OCI-LY7 (cell line): Measurements from ENCODE around the gene ADGRF1.

Experiments
- CTCF ChIP-seq: fragments of 200-600 bp; sonication (generic); conservative IDR thresholded peaks from 2 replicates; pipeline ENCODE4 v1.5.1; 2014; ENCODE audit warnings: mild to moderate bottlenecking, antibody characterized with exemption, low read length, moderate library complexity, mixed read lengths
- EZH2phosphoT487 ChIP-seq: fragments of 200-600 bp; sonication (generic); IDR thresholded peaks from 2 replicates; pipeline ENCODE4 v1.6.1; 2018; ENCODE audit warnings: low read depth, borderline replicate concordance, mild to moderate bottlenecking, mixed run types, antibody characterized with exemption, low read length, moderate library complexity, mixed read lengths

DNA sequence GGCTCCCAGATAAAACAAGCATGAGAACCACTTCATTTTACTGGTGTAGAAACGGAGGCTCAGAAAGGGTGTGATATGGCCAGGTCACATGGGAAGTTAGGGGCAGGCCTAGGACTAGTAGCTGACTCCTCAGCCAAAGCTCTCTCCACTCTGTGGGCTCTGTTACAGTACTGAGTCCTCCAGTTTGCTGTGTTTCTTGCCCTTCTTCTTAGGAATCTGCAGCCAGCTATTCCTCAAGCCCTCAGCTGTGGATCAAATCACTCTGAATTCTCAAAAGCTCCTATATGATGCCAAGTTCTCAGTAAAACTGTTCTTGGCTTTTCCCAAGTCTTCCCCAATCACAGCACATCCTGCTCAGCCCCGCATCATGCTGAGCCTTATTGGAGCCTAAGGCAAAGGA is 42.5 kb upstream of the ADGRF1 start:
- TF ChIP-seq CTCF (no peak), EZH2phosphoT487 (no peak)
